HepG2 (cell line): ENCODE measurements around the gene PRSS53. TPM values are rescaled to one million over a fixed set of nuclear protein-coding genes. Genes with fewer than 3 reads are reported as not detected.

Experiments
- ARHGAP35 ChIP-seq: sonication (generic); formaldehyde crosslinking; IDR thresholded peaks from 2 replicates; pipeline ENCODE4 v1.9.0; 2022; ENCODE audit warnings: mild to moderate bottlenecking, inconsistent platforms, moderate library complexity, missing genetic modification reagents, borderline replicate concordance
- ARNTL ChIP-seq: sonication (generic); formaldehyde crosslinking; IDR thresholded peaks from 2 replicates; pipeline ENCODE4 v1.4.0; 2020; ENCODE audit warnings: mild to moderate bottlenecking, missing genetic modification reagents
- CENPBD1 ChIP-seq: sonication (generic); formaldehyde crosslinking; IDR thresholded peaks from 2 replicates; pipeline ENCODE4 v1.8.0; 2022; ENCODE audit warnings: missing genetic modification reagents, low read depth, mild to moderate bottlenecking, borderline replicate concordance
- CREB1 ChIP-seq, 2 experiments: fragments of 450-650 bp in 1 of 2; IDR thresholded peaks; 2 replicates each; pipeline ENCODE4 v1.6.1; 2016 to 2017; ENCODE audit warnings: control low read depth in 1 of 2, mild to moderate bottlenecking in 1 of 2, missing compliant biosample characterization in 1 of 2, missing genetic modification characterization in 1 of 2
- GZF1 ChIP-seq: sonication (generic); formaldehyde crosslinking; IDR thresholded peaks from 2 replicates; pipeline ENCODE4 v1.5.1; 2020; ENCODE audit warnings: mild to moderate bottlenecking, missing genetic modification reagents
- HMG20B ChIP-seq: conservative IDR thresholded peaks from 2 replicates; pipeline ENCODE4 v1.6.1; 2016; ENCODE audit warnings: missing genetic modification reagents, missing compliant biosample characterization
- JDP2 ChIP-seq: sonication (generic); formaldehyde crosslinking; IDR thresholded peaks from 2 replicates; pipeline ENCODE4 v1.8.1; 2022; ENCODE audit warnings: missing genetic modification reagents, borderline replicate concordance
- MBD4 ChIP-seq: IDR thresholded peaks from 2 replicates; pipeline ENCODE4 v1.6.1; 2012; ENCODE audit warnings: low read length, inconsistent platforms, borderline replicate concordance
- PHF5A ChIP-seq: IDR thresholded peaks from one replicate; pipeline ENCODE4 v1.6.1; 2018; ENCODE audit warnings: low read depth, missing genetic modification reagents; ENCODE audit not compliant: unreplicated experiment
- RAD21 ChIP-seq: fragments of 450-650 bp; formaldehyde crosslinking; IDR thresholded peaks from 2 replicates; pipeline ENCODE4 v1.5.0; 2020; ENCODE audit warnings: mild to moderate bottlenecking
- SMAD9 ChIP-seq: sonication (generic); formaldehyde crosslinking; IDR thresholded peaks from 2 replicates; pipeline ENCODE4 v1.5.1; 2020; ENCODE audit warnings: mild to moderate bottlenecking, missing genetic modification reagents
- SP1 ChIP-seq, 2 experiments: fragments of 450-650 bp in 1 of 2; sonication (generic) in 1 of 2; formaldehyde crosslinking in 1 of 2; IDR thresholded peaks; 2 replicates each; pipeline versions ENCODE4 v1.4.0 to v1.6.1; 2016 to 2020; ENCODE audit warnings: missing genetic modification reagents in 1 of 2
- SRSF9 ChIP-seq: fragments of 200-400 bp; formaldehyde crosslinking; IDR thresholded peaks from 2 replicates; pipeline ENCODE4 v1.6.1; 2018; ENCODE audit warnings: borderline replicate concordance, mild to moderate bottlenecking, low read depth, low read length; ENCODE audit not compliant: insufficient read depth, poor library complexity, severe bottlenecking
- TEF ChIP-seq: sonication (generic); formaldehyde crosslinking; IDR thresholded peaks from 2 replicates; pipeline ENCODE4 v1.5.0; 2020; ENCODE audit warnings: missing genetic modification reagents
- ZNF10 ChIP-seq: sonication (generic); formaldehyde crosslinking; IDR thresholded peaks from 2 replicates; pipeline ENCODE4 v1.4.0; 2020; ENCODE audit warnings: mild to moderate bottlenecking, low read depth, missing genetic modification reagents, borderline replicate concordance
- ZNF7 ChIP-seq: IDR thresholded peaks from 2 replicates; pipeline ENCODE4 v1.6.1; 2016; ENCODE audit warnings: missing biosample characterization, missing genetic modification reagents
- ZNF724P ChIP-seq: sonication (generic); formaldehyde crosslinking; IDR thresholded peaks from 2 replicates; pipeline ENCODE4 v1.8.0; 2022; ENCODE audit warnings: missing genetic modification reagents, borderline replicate concordance
- ZNF746 ChIP-seq: sonication (generic); formaldehyde crosslinking; IDR thresholded peaks from 2 replicates; pipeline ENCODE4 v1.8.0; 2022; ENCODE audit warnings: mild to moderate bottlenecking, missing genetic modification reagents
- ZNF75D ChIP-seq: sonication (generic); formaldehyde crosslinking; IDR thresholded peaks from 2 replicates; pipeline ENCODE4 v1.8.1; 2023; ENCODE audit warnings: missing genetic modification reagents, mild to moderate bottlenecking, borderline replicate concordance
- ZNF788 ChIP-seq: sonication (generic); formaldehyde crosslinking; IDR thresholded peaks from 2 replicates; pipeline ENCODE4 v1.5.0; 2020; ENCODE audit warnings: mild to moderate bottlenecking, missing genetic modification reagents, borderline replicate concordance
- ZNF841 ChIP-seq: sonication (generic); formaldehyde crosslinking; IDR thresholded peaks from 2 replicates; pipeline ENCODE4 v1.8.1; 2023; ENCODE audit warnings: missing genetic modification reagents, borderline replicate concordance
- ZSCAN9 ChIP-seq: IDR thresholded peaks from 2 replicates; pipeline ENCODE4 v1.6.1; 2016; ENCODE audit warnings: borderline replicate concordance
- polyA plus RNA-seq, 8 experiments: library from polyadenylated mRNA; depleted of rRNA in 3 of 8; stranded (reverse) in 7 of 8; unstranded in 1 of 8; fragments of >200 nt; fragmentation: Illumina TruSeq in 4 of 8; extraction: Trizol in 4 of 8; gene quantifications; 2 replicates each; pipeline versions ENCODE4 v1.2.1 to v1.2.3, GENCODE V29; 2011 to 2016; ENCODE audit warnings: low read depth in 4 of 8, missing spikeins in 1 of 8, mixed read lengths in 1 of 8; ENCODE audit not compliant: insufficient read depth in 1 of 8
- total RNA-seq, 5 experiments: library from RNA; depleted of rRNA; stranded (reverse); fragments of >200 nt; fragmentation: Illumina TruSeq; extraction: Trizol; gene quantifications; 2 replicates each; pipeline ENCODE4 v1.2.3, GENCODE V29; 2016; ENCODE audit warnings: low read depth in 1 of 5
- TF ChIP-seq, protein P1 (sequence below): sonication (generic); formaldehyde crosslinking; IDR thresholded peaks from 2 replicates; pipeline ENCODE4 v1.4.0; 2020; ENCODE audit warnings: missing genetic modification reagents

PRSS53 gene
- total and polyA plus RNA-seq, 2 of the 13 experiments (the other 11 are each of a cell fraction or from before 2014, with no cell fraction given) = 2.2 to 7.4 TPM

GRCh38 chr16:31108035-31108793 lies 19.5 kb upstream of the PRSS53 start, which contains the start of gene BCKDK (continued):
- TF ChIP-seq TEF (CRISPR knock-in tag) = no peak
- peak; percentile 85 for TF ChIP-seq CREB1 (IDR thresholded peaks at IDR 0.05)
- peak; percentile 92 for TF ChIP-seq CREB1 (CRISPR knock-in tag; IDR thresholded peaks at IDR 0.05)
- no peak for TF ChIP-seq ZNF10 (CRISPR knock-in tag)
- peak; percentile 95 for TF ChIP-seq ARHGAP35
- no peak for TF ChIP-seq ZNF75D
- peak; percentile 46; the same call in 1 of the 2 replicates for TF ChIP-seq RAD21
- no peak for TF ChIP-seq JDP2 (CRISPR knock-in tag)
- no peak for TF ChIP-seq PHF5A
- peak; percentile 75 for TF ChIP-seq ARNTL (CRISPR knock-in tag)
- TF ChIP-seq, protein P1, sequence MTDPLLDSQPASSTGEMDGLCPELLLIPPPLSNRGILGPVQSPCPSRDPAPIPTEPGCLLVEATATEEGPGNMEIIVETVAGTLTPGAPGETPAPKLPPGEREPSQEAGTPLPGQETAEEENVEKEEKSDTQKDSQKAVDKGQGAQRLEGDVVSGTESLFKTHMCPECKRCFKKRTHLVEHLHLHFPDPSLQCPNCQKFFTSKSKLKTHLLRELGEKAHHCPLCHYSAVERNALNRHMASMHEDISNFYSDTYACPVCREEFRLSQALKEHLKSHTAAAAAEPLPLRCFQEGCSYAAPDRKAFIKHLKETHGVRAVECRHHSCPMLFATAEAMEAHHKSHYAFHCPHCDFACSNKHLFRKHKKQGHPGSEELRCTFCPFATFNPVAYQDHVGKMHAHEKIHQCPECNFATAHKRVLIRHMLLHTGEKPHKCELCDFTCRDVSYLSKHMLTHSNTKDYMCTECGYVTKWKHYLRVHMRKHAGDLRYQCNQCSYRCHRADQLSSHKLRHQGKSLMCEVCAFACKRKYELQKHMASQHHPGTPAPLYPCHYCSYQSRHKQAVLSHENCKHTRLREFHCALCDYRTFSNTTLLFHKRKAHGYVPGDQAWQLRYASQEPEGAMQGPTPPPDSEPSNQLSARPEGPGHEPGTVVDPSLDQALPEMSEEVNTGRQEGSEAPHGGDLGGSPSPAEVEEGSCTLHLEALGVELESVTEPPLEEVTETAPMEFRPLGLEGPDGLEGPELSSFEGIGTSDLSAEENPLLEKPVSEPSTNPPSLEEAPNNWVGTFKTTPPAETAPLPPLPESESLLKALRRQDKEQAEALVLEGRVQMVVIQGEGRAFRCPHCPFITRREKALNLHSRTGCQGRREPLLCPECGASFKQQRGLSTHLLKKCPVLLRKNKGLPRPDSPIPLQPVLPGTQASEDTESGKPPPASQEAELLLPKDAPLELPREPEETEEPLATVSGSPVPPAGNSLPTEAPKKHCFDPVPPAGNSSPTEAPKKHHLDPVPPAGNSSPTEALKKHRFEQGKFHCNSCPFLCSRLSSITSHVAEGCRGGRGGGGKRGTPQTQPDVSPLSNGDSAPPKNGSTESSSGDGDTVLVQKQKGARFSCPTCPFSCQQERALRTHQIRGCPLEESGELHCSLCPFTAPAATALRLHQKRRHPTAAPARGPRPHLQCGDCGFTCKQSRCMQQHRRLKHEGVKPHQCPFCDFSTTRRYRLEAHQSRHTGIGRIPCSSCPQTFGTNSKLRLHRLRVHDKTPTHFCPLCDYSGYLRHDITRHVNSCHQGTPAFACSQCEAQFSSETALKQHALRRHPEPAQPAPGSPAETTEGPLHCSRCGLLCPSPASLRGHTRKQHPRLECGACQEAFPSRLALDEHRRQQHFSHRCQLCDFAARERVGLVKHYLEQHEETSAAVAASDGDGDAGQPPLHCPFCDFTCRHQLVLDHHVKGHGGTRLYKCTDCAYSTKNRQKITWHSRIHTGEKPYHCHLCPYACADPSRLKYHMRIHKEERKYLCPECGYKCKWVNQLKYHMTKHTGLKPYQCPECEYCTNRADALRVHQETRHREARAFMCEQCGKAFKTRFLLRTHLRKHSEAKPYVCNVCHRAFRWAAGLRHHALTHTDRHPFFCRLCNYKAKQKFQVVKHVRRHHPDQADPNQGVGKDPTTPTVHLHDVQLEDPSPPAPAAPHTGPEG (CRISPR knock-in tag) = no peak
- peak; percentile 73; the same call in 1 of the 2 replicates for TF ChIP-seq ZNF788
- TF ChIP-seq HMG20B (CRISPR knock-in tag) = no peak
- no peak for TF ChIP-seq SRSF9
- 0 out of 2 replicates have a peak, but pooled peaks have one; percentile 10 for TF ChIP-seq ZNF7 (CRISPR knock-in tag)
- no peak for TF ChIP-seq CENPBD1
- no peak for TF ChIP-seq ZNF841 (CRISPR knock-in tag)
- TF ChIP-seq SP1 (IDR thresholded peaks at IDR 0.05) = no peak
- TF ChIP-seq SP1 (CRISPR knock-in tag; IDR thresholded peaks at IDR 0.05) = peak; percentile 97
- TF ChIP-seq GZF1 (CRISPR knock-in tag) = no peak
- peak; percentile 51 for TF ChIP-seq ZNF746 (CRISPR knock-in tag)
- no peak for TF ChIP-seq MBD4
- TF ChIP-seq SMAD9 (CRISPR knock-in tag) = no peak
- TF ChIP-seq ZNF724P = peak; percentile 25; the same call in 1 of the 2 replicates
- TF ChIP-seq ZSCAN9 (CRISPR knock-in tag) = no peak
